Fibroblast of skin of left quadriceps (primary cell): Measurements from ENCODE around the gene KISS1.

Source experiments
- DNase-seq, 2 experiments: peaks; one replicate each; pipeline ENCODE4 v3.0.0-alpha.2; 2013; ENCODE audit warnings: low read depth in 2 of 2

The KISS1 gene

GRCh38 chr1:204192589-204193352, 3.5 kb downstream of the KISS1 start:
- DNase-seq = no peak

DNA sequence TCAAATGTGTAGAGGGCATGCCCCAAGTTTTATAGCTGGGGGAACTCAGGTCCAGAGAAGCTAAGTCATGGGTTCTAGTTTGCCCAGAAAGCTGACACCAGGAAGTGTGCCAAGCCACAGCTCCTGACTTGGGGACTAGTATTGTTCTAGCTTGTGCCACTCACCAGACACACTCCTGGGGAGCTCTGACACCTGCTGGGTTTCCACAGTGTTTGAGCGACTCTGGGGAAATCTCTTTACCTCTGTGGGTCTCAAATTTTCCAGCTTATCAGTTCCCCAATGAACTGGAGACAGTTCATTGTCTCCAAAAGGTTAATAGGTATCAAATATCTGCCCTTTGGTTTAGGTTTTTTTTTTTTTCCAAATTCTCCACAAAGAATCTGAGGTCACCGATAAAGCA, 4.2 kb downstream of the KISS1 start:
- DNase-seq = no peak

DNA sequence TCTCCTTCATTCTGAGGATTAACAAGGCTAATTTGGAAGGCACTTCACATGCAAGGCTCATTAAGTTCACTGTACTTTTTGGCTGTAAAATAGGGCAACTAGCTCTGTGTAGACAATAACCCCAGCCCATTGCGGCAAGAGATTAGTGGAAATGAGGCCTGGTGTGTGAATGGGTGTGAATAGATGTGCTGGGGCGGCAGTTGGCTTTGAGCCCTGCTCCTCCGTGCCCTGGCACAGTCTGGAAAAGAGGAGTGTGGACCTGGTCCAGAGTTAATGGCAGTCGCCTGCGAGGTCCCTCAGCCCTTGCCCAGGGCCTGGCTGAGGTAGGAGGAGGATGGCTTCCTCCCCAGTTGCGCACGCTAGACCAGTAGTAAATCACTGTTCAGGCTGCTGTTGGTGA, 4.8 kb downstream of the KISS1 start:
- DNase-seq = no peak

- peak in 1 of 2 experiments; percentile 36 for DNase-seq
Measured at GRCh38 chr1:204190212-204191211, 5.8 kb downstream of the KISS1 start.

GRCh38 chr1:204188959-204189639, 7.2 kb downstream of the KISS1 start:
- DNase-seq = no peak

- DNase-seq = no peak
Measured at GRCh38 chr1:204186597-204186996, 9.7 kb downstream of the KISS1 start.

- DNase-seq = no peak
Measured at GRCh38 chr1:204181116-204181515, 15.2 kb downstream of the KISS1 start.

GRCh38 chr1:204180133-204180532, 16.2 kb downstream of the KISS1 start:
- no peak for DNase-seq

- no peak for DNase-seq
Measured at GRCh38 chr1:204178487-204179281, 17.6 kb downstream of the KISS1 start.

DNA sequence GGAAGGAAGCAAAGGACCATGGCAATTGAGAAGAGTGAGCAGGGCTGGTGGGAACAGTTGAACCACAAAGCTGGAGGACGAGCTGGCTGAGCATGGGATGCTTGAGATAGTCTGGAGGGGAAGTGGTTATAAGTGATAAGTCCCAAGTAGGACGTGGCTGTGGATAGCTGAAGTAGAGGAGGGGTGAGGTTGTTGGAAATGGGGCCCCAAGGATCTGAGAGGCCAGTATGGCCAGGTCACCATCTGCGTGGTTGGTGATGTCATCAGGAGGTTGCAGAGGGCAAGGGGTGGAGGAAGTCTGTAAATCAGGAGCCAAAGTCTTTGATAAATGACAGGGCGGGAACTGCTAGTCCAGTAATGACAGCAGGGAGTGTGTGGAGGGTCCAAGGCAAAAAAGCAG, 19.2 kb downstream of the KISS1 start:
- no peak for DNase-seq

DNA sequence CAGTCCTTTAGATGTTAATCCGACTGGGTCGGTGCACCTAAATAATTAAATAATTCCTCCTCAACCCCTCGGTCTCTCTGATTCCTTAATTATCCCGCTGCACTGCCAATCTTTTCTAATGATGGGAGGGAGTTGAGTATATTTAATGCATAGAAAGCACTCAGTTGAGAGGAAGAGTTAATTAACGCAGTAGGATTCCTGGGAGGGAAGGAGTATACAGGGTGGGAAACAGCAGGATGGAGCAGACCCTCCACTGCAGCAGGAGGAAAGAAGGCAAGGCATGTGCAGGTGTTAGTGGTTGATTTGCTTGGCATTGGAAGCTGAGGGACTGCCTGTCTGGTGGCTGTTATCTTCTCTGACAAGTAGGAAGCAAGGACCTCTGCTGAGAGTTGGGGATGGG, 20.2 kb downstream of the KISS1 start:
- no peak for DNase-seq

- no peak for DNase-seq
Measured at GRCh38 chr1:204174958-204175357, 21.3 kb downstream of the KISS1 start.

DNA sequence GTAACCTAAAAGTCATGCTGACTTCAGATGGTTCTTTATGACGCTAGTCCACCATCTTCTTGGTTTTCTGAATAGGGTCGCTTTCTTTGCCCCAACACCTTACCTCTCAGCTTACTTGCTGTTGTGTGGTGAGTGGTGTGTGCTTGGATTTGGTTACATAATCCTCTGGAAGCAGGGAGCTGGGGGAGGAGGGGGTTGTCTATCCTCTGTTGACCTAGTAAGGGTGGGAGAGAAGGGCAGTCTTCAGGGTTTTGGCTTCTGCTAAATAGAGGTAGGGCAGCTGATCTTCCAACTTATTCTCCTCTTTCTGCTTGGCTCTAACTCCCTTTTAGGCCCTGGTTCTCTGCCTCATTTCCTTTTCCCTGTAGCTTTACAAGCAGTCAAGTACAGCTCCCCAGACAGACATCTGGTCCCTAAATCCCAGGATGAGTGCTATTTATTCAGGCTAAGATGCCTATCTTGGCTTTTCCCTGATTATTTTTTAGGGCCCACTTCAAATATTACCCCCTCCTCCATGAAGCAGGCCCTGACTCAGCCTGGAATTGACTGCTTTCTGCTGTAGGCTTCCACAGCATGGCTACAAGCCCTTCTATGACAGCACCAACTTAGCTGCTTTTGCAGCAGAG, 23.8 kb downstream of the KISS1 start:
- DNase-seq = no peak

GRCh38 chr1:204171751-204172178, 24.5 kb downstream of the KISS1 start:
- DNase-seq = peak in 1 of 2 experiments; percentile 6

DNA sequence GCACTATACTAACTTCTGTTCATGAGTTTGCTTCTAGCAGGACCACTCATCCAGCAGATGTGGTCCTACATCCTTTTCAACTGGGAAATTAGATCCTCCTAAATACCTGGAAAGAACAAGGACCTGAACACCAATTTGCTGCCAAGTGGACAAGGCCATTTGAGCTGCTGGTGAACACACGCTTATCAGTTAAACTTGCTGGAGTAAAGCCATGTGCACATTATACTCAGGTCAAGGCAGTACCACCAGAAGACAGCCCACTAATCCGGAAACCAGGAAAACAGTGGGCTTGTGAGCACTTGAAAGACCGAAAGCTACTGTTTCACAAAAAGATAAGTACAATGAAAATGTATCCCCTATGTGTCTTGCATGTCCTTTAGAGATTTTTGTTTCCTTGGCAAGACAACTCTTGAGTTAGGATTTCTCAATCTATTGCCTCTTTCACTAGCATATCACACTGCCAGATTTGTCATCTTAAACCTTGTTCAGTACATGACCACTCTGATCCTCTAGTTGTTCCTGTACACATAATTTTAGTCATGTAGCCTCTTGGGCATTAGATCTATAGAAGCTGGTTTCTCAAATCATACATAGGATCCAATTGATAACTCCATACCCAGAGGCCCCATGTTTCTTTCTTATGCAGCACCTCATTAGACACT, 25.7 kb downstream of the KISS1 start:
- DNase-seq = no peak

DNA sequence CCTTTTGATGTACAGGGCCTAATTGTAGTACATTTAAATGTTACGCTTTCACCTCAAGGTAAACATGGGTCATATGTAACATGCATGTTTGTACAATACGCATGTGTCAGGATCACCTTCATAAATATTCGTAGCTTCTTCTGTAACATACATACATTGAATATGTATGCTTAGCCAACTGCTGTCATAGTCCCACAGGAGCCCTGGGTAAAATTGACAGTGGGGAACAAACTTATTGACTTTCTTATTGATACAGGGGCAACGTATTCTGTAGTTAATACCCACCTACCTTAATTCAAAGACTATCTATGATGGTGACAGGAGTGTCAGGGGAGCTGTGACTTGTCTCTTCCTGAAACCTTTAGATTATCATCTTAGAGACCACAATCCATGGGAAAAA, 26.4 kb downstream of the KISS1 start:
- DNase-seq = no peak

DNA sequence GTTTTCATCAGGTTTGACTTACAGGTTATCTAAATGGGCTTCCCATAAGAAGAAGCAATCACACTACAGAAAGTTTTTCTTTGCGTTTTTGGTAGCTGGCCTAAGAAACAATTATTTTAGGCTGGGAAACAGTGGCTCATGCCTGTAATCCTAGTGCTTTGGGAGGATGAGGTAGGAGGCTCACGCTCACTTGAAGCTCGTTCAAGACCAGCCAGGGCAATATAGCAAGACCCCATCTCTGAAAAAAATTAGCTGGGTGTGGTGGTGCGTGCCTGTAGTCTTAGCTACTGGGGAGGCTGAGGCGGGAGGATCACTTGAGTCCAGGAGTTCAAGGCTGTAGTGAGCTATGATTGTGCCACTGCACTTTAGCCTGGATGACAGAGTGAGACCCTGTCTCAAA, 28.6 kb downstream of the KISS1 start:
- no peak for DNase-seq

GRCh38 chr1:204166219-204166618, 30.1 kb downstream of the KISS1 start, which contains the start of gene REN:
Gene REN (minus strand): TSS chr1:204166337. CDS start chr1:204166293, 44 bp downstream.
- no peak for DNase-seq

GRCh38 chr1:204162494-204163074, 33.7 kb downstream of the KISS1 start:
- peak; percentile 29 to 35 for DNase-seq
